Right cardiac atrium (tissue), 5 donors: ENCODE results near the gene FAM161B. TPM values are rescaled to one million over a fixed set of nuclear protein-coding genes. Genes with fewer than 3 reads are reported as not detected.
"Not testable (repeated sequence)": the region's sequence is repeated elsewhere in the genome, so short reads cannot be mapped to it uniquely, and the experiment has no call there.

ENCODE experiments used
- ATAC-seq, 2 donors: fragments of 200-7000 bp; cut with Tn5 transposase; one replicate each; pipeline versions ENCODE4 v1.8.0 to v1.9.1; 2020; ENCODE audit warnings: moderate library complexity in 2 of 2, mild to moderate bottlenecking in 1 of 2
- DNase-seq, 3 donors: peaks; one replicate each; pipeline ENCODE4 v3.0.0-alpha.2; 2020
- H3K27ac ChIP-seq: one replicate; pipeline ENCODE4 v1.5.1; 2013; ENCODE audit warnings: mild to moderate bottlenecking, low read length, control low read depth, moderate library complexity
- H3K27me3 ChIP-seq: one replicate; pipeline ENCODE4 v1.6.1; 2013; ENCODE audit not compliant: control insufficient read depth, insufficient read depth
- H3K4me1 ChIP-seq: one replicate; pipeline ENCODE4 v1.6.1; 2013; ENCODE audit warnings: low read length; ENCODE audit not compliant: control insufficient read depth, insufficient read depth
- H3K4me3 ChIP-seq: one replicate; pipeline ENCODE4 v1.5.1; 2013; ENCODE audit warnings: low read length, control low read depth
- H3K9me3 ChIP-seq: one replicate; pipeline ENCODE4 v1.6.1; 2013; ENCODE audit warnings: low read length; ENCODE audit not compliant: control insufficient read depth
- WGBS: extraction: QIAGEN DNeasy Blood & Tissue Kit; methylation state at CpG from one replicate; pipeline ENCODE4 v1.1.7; 2013; 5-methylcytosine and 5-hydroxymethylcytosine counted together
- intact Hi-C, 4 donors: fragments of 100-400 bp; cut with DNase I; formaldehyde crosslinking; loops; one replicate each; pipeline versions ENCODE4 v1.11.0 to v1.14.0; 2022 to 2023
- polyA plus RNA-seq: library from polyadenylated mRNA; stranded (reverse); fragments of 200-250 nt; gene quantifications from one replicate; pipeline ENCODE4 v1.2.3, GENCODE V29; 2013
- total RNA-seq, 4 donors: library from RNA; stranded (reverse); fragmentation: NEBNext Ultra II Directional; extraction: Animal tissue kit (Norgen Biotek cat#: 25700); gene quantifications; one replicate each; pipeline ENCODE4 v1.2.1, GENCODE V29; 2021
- donor health status: healthy with polysubstance abuse.
- donor health status: DM: no; HTN: yes; CAD: no.
- donor health status: DM: no; HTN: no; CAD: no.
- donor health status: DM: no; HTN: yes; CAD: no; lungs with severe emphysema.
- donor health status: DM: yes; HTN: yes; CAD: no.

Gene FAM161B
- total and polyA plus RNA-seq, 5 donors, result 2.3 to 4.6 (median 3.3) TPM

GRCh38 chr14:73894180-73894687, 55.7 kb downstream of the FAM161B start:
- intact Hi-C loops, ATAC-seq: not testable (repeated sequence)

GRCh38 chr14:73889376-73889775, 60.5 kb downstream of the FAM161B start:
- H3K4me1 ChIP-seq, result peaks cover 2% of the 10 kb centered on the region
- intact Hi-C loops, result no loop called here
- H3K9me3 ChIP-seq, result no peaks in the 10 kb centered on the region
- H3K27me3 ChIP-seq, result no peaks in the 10 kb centered on the region
- DNase-seq, result no peak
- no peak overlapping the region for H3K27ac ChIP-seq
- ATAC-seq, result no peak
- 78% methylated on average over 5 of the region's 5 CpGs for WGBS
- H3K4me3 ChIP-seq, result no peak overlapping the region

More at GRCh38 chr14:73894180-73894687, 55.7 kb downstream of the FAM161B start:
- H3K4me3 ChIP-seq, H3K27ac ChIP-seq, H3K9me3 ChIP-seq, DNase-seq, H3K4me1 ChIP-seq, H3K27me3 ChIP-seq: not testable (repeated sequence)
- WGBS, result 90% methylated on average over 6 of the region's 6 CpGs

- Histone ChIP-seq H3K27me3 (no peaks in the 10 kb centered on the region), H3K9me3 (no peaks in the 10 kb centered on the region), H3K4me3 (no peak overlapping the region), H3K4me1 (peaks cover 2% of the 10 kb centered on the region), H3K27ac (no peak overlapping the region)
- whole genome bisulfite sequencing, result 80% methylated on average over 2 of the region's 2 CpGs
- DNase-seq, result no peak
- intact Hi-C loops, result no loop called here
- ATAC-seq, result no peak
Observed at GRCh38 chr14:73888971-73889370, 60.9 kb downstream of the FAM161B start.

- no peak for ATAC-seq
- peaks cover 2% of the 10 kb centered on the region for H3K4me1 ChIP-seq
- no peaks in the 10 kb centered on the region for H3K27me3 ChIP-seq
- H3K9me3 ChIP-seq, result no peaks in the 10 kb centered on the region
- peak overlapping the region; percentile 88 for H3K4me3 ChIP-seq
- H3K27ac ChIP-seq, result no peak overlapping the region
- intact Hi-C loops, result no loop called here
- 34% methylated on average over 3 of the region's 3 CpGs for WGBS
- no peak for DNase-seq
Observed at GRCh38 chr14:73888460-73888725, 61.5 kb downstream of the FAM161B start.

- no peak for ATAC-seq
- H3K27ac ChIP-seq, result no peak overlapping the region
Observed at GRCh38 chr14:73887694-73888459, 62.0 kb downstream of the FAM161B start.

GRCh38 chr14:73887318-73887616, 62.6 kb downstream of the FAM161B start:
- 2% methylated on average over 7 of the region's 7 CpGs for WGBS
- no peaks in the 10 kb centered on the region for H3K9me3 ChIP-seq
- peak overlapping the region; percentile 88 for H3K4me3 ChIP-seq
- peaks cover 2% of the 10 kb centered on the region for H3K4me1 ChIP-seq
- DNase-seq (no peak), ATAC-seq (no peak)
- intact Hi-C loops, result no loop called here
- H3K27ac ChIP-seq, result peak overlapping the region; percentile 89
- no peaks in the 10 kb centered on the region for H3K27me3 ChIP-seq

More at GRCh38 chr14:73887694-73888459, 62.0 kb downstream of the FAM161B start:
- Histone ChIP-seq H3K4me1 (peaks cover 2% of the 10 kb centered on the region), H3K4me3 (peak overlapping the region; percentile 88), H3K9me3 (no peaks in the 10 kb centered on the region), H3K27me3 (no peaks in the 10 kb centered on the region)
- intact Hi-C loops, result no loop called here
- no peak for DNase-seq
- WGBS, result 32% methylated on average over 7 of the region's 7 CpGs

- peaks cover 2% of the 10 kb centered on the region for H3K4me1 ChIP-seq
- DNase-seq (peak; percentile 97 to 98 (median 98)), ATAC-seq (peak; percentile 100)
- peak within 1 kb of the TSS; percentile 88 for H3K4me3 ChIP-seq
- no peaks in the 10 kb centered on the region for H3K9me3 ChIP-seq
- no peaks in the 10 kb centered on the region for H3K27me3 ChIP-seq
- H3K27ac ChIP-seq, result peak within 1 kb of the TSS; percentile 90
- intact Hi-C loops, result no loop called here
- WGBS, result under 1% methylated on average over 65 of the region's 65 CpGs
Observed at GRCh38 chr14:73886449-73887317, 63.2 kb downstream of the FAM161B start, which contains the start of gene ZNF410. Gene ZNF410, plus strand, starts transcription at chr14:73886859. Its CDS starts 5,317 bp downstream, at chr14:73892176.

- 85% methylated on average over 8 of the region's 8 CpGs for WGBS
- intact Hi-C loops, result no loop called here
Observed at GRCh38 chr14:73884438-73885190, 65.3 kb downstream of the FAM161B start.

More at GRCh38 chr14:73884438-73885190, 65.3 kb downstream of the FAM161B start:
- Histone ChIP-seq H3K4me3 (no peak overlapping the region), H3K27me3 (no peaks in the 10 kb centered on the region), H3K4me1 (peaks cover 2% of the 10 kb centered on the region), H3K9me3 (no peaks in the 10 kb centered on the region), H3K27ac (no peak overlapping the region)
- DNase-seq, result no peak
- no peak for ATAC-seq

Other genes starting within 250 kb of the FAM161B start
- gene PNMA1, start 235.7 kb downstream of the FAM161B start, total RNA-seq, result 10 to 100 TPM; 25.6 to 36.3 (median 30.0) TPM
- gene PNMA1, start 235.7 kb downstream of the FAM161B start, polyA plus RNA-seq, result 18.0 TPM
- gene PTGR2, start 98.3 kb downstream of the FAM161B start, total RNA-seq, result 10 to 100 TPM; 31.3 to 38.3 (median 32.1) TPM
- 33.3 TPM for gene PTGR2, start 98.3 kb downstream of the FAM161B start, polyA plus RNA-seq
- 10 to 100 TPM; 16.3 to 30.4 (median 20.1) TPM for gene ZNF410, start 63.2 kb downstream of the FAM161B start, total RNA-seq
- 12.1 TPM for gene ZNF410, start 63.2 kb downstream of the FAM161B start, polyA plus RNA-seq
- gene COQ6, start 208 bp upstream of the FAM161B start, total RNA-seq, result 10 to 100 TPM; 29.2 to 34.3 (median 32.2) TPM
- gene COQ6, start 208 bp upstream of the FAM161B start, polyA plus RNA-seq, result 43.4 TPM
- 1 to 10 TPM; 7.6 to 8.7 (median 7.9) TPM for gene ENTPD5, start 69.2 kb upstream of the FAM161B start, total RNA-seq
- gene ENTPD5, start 69.2 kb upstream of the FAM161B start, polyA plus RNA-seq, result 5.7 TPM
- gene BBOF1, start 69.3 kb upstream of the FAM161B start, total RNA-seq, result 1 to 10 TPM; 4.9 to 5.5 (median 5.3) TPM
- gene BBOF1, start 69.3 kb upstream of the FAM161B start, polyA plus RNA-seq, result 4.5 TPM
- 10 to 100 TPM; 27.0 to 58.0 (median 31.9) TPM for gene ALDH6A1, start 134.4 kb upstream of the FAM161B start, total RNA-seq
- gene ALDH6A1, start 134.4 kb upstream of the FAM161B start, polyA plus RNA-seq, result 15.3 TPM
- gene LIN52, start 134.9 kb upstream of the FAM161B start, total RNA-seq, result 1 to 10 TPM; 7.1 to 9.2 (median 7.8) TPM
- 5.5 TPM for gene LIN52, start 134.9 kb upstream of the FAM161B start, polyA plus RNA-seq